HTERT RPE-1 (cell line): ENCODE results near the gene DIP2C.
"Not testable (repeated sequence)": the region's sequence is repeated elsewhere in the genome, so short reads cannot be mapped to it uniquely, and the experiment has no call there.

Experiments used
- in situ Hi-C: fragments of 300-500 bp; cut with MboI; formaldehyde crosslinking; loops from 4 replicates; pipeline ENCODE4 v1.14.3; 2020; ENCODE audit warnings: low sequenced_read_pairs

DIP2C gene

GRCh38 chr10:398954-399353 lies 290.5 kb downstream of the DIP2C start:
- in situ Hi-C loops = no loop called here

- in situ Hi-C loops = no loop called here
These were observed 292.0 kb downstream of the DIP2C start for GRCh38 chr10:397321-398068.

GRCh38 chr10:396535-397220 lies 292.8 kb downstream of the DIP2C start:
- in situ Hi-C loops = no loop called here

GRCh38 chr10:396107-396506 lies 293.4 kb downstream of the DIP2C start:
- in situ Hi-C loops = no loop called here

- in situ Hi-C loops = no loop called here
These were observed 293.8 kb downstream of the DIP2C start for GRCh38 chr10:395665-396064.

- in situ Hi-C loops = not testable (repeated sequence)
These were observed 294.9 kb downstream of the DIP2C start for GRCh38 chr10:394439-395101.

- in situ Hi-C loops = no loop called here
These were observed 295.6 kb downstream of the DIP2C start for GRCh38 chr10:393787-394438.

GRCh38 chr10:393106-393745 lies 296.2 kb downstream of the DIP2C start:
- in situ Hi-C loops = no loop called here

GRCh38 chr10:392705-393037 lies 296.8 kb downstream of the DIP2C start:
- in situ Hi-C loops = no loop called here

- in situ Hi-C loops = no loop called here
These were observed 297.4 kb downstream of the DIP2C start for GRCh38 chr10:391847-392704.

GRCh38 chr10:391305-391704 lies 298.2 kb downstream of the DIP2C start:
- in situ Hi-C loops = no loop called here

- in situ Hi-C loops = no loop called here
These were observed 298.9 kb downstream of the DIP2C start for GRCh38 chr10:390449-391100.

- in situ Hi-C loops = no loop called here
These were observed 299.5 kb downstream of the DIP2C start for GRCh38 chr10:389836-390448.

- in situ Hi-C loops = no loop called here
These were observed 300.1 kb downstream of the DIP2C start for GRCh38 chr10:389261-389790.

- in situ Hi-C loops = no loop called here
These were observed 300.8 kb downstream of the DIP2C start for GRCh38 chr10:388661-389045.

- in situ Hi-C loops = no loop called here
These were observed 301.4 kb downstream of the DIP2C start for GRCh38 chr10:387909-388660.

- in situ Hi-C loops = no loop called here
These were observed 301.9 kb downstream of the DIP2C start for GRCh38 chr10:387593-387891.

- in situ Hi-C loops = no loop called here
These were observed 302.5 kb downstream of the DIP2C start for GRCh38 chr10:386771-387592.
